GM18519 (cell line): ENCODE data around the gene UROC1.

Source experiments
- ATAC-seq: cut with Tn5 transposase; IDR thresholded peaks from one replicate; pipeline ENCODE4 v1.9.1; 2021; ENCODE audit warnings: mild to moderate bottlenecking, moderate library complexity; ENCODE audit not compliant: unreplicated experiment, low FRiP score

Gene UROC1

DNA sequence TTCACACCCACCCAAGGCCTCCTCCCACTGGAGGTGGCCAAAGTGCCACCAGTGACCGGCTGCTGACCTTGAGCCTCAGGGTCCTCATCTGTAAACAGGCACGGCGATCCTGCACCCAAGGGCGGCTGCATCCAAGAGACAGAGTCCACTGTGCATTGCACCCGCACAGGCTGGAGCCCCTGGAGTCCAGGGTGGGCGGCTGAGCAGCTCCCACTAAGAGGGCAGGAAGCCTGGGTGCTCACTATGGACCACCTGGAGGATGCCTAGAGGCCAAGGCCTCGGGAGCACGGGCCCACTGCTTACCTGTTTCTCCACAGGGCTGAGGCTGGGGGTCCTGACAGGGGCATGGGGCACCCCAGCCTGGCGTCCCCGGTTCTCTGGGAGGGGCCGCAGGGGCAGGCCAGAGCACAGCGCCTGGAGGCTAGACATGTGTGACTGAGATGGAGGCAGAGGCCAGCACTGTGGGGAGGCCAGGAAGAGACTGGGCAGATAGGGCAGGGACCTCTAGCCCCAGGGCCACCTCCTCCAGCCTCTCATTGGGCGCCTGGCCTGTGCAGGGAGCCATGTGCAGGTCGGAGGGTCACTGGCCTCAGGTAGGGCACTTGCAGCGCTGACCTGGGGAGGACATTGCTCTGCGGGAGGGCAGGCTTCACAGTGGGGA is at the start of gene UROC1:
TSS of gene UROC1 (minus strand) at position 483 of the 661 bp plus-strand sequence. CDS start at position 429, 54 bp downstream.
- no peak for ATAC-seq

DNA sequence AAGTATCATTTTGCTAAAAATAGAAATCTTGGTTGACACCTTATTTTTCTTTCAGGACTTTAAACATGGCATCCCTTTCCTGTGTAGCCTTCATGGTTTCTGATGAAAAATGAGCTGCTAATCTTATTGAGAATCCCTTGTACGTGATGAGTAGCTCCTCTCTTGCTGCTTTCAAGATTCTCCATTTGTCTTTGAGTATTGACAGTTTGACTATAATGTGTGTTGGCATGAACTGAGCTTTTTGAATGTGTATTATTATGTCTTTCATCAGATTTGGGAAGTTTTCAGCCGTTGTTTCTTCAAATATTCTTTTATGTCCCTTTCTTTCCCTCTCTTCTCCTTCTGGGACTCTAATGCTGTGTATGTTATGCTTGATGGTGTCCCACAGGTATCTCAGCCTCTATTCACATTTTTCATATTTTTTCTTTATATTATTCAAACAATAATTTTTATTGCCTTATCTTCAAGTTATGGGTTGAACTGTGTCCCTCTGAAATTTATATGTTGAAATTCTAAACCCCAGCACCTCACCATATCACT is 45.2 kb upstream of the UROC1 start:
- no peak for ATAC-seq

DNA sequence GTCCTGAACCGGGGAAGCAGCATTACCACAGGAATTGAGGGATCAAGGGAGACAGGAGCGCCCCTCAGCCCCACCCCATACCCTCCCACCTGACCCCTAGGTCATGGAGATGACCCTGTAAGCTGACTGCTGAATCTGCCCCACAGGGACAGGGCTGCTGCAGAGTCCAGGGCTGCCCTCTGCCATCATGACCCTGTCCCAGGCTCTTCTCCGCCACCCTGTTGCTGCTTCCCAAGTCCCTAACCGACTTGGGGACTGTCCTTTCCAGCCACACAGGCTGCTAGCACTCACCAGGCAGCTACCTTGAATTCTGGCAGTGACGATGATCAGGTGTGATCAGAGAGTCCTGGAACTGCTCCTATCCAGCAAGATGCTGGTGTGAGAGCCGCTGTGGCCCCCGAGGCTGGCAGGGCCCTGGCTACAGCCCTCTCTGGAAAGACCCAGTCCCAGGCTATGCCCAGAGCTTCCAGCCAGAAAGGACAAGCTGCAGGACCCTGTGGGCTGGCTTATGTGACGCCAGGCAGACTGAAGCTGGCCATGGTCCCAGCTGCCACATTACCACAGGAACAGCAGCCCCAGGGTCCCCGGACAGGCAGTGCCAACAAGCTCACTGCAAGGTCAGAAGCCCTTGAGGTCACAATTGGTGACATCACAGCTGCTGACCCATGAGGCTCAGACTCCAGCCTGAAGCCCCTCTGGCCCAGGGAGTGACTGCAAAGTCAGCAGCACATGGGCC is 40.9 kb upstream of the UROC1 start, which contains the start of gene C3orf22:
TSS of gene C3orf22 (minus strand) at position 597 of the 736 bp plus-strand sequence. CDS start 5,542 bp downstream, outside the sequence.
- ATAC-seq, result no peak

DNA sequence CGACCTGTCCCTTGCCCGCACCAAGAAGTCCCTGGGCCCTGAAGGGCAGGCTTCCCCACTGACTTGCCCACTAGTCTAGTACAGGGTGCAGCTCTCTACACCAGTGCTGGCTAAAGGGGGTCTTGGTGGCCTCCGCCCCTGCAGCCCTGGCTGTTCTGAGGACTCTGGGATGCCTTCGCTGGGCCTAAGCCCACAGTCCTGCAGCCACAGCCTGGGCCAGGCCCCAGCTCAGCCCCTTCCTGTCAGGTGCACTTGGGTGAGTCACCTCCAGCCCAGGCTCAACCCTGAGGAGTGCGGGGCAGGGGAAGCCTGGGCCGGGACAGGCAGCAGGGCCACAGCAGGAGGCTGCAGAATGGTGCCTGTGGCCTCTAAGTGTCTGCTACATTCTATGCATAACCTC is 40.2 kb upstream of the UROC1 start:
- ATAC-seq, result no peak

DNA sequence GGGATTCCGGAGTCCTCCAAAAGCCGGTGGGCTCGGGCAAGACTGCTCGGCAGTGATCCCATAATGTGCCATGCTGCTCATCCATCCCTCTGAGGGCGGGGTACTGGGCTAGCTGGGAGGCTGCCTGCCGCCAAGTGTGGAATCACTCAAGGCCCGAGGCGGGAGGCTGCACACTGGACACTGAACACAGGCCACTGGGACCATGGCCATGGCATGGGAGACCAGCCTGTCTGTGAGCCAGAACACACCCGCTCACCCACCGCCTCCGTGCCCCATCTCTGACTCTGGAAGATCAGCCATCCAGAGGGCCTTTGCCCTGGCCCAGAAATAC is 39.8 kb upstream of the UROC1 start:
- ATAC-seq, result no peak

DNA sequence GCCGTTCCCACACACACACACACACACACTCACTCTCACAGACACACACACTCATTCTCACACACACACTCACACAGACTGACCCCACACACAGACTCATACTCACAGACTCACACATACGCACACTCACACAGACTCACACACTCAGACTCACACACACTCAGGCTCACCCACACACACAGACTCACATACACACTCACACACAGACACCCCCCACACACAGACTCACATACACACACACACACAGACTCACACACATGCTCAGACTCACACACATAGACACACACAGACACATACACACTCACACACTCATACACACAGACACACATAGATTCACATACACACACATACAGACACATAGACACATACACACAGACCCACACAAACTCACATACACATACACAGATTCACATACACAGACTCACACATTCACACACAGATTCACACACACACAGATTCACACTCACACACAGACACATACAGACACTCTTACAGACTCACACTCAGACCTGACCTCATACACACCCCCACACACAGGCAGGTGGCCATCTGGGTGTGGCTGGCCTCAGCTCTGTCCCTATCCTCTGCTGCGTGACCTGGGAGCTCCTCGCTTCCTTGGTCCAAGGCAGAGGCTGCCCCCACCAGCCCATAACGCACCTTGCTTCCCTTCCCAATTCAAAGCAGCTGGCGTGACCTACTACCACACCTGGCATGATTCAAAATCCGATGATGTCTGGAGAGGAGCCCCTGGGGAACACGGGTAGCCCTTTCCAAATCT is 39.3 kb upstream of the UROC1 start:
- no peak for ATAC-seq

DNA sequence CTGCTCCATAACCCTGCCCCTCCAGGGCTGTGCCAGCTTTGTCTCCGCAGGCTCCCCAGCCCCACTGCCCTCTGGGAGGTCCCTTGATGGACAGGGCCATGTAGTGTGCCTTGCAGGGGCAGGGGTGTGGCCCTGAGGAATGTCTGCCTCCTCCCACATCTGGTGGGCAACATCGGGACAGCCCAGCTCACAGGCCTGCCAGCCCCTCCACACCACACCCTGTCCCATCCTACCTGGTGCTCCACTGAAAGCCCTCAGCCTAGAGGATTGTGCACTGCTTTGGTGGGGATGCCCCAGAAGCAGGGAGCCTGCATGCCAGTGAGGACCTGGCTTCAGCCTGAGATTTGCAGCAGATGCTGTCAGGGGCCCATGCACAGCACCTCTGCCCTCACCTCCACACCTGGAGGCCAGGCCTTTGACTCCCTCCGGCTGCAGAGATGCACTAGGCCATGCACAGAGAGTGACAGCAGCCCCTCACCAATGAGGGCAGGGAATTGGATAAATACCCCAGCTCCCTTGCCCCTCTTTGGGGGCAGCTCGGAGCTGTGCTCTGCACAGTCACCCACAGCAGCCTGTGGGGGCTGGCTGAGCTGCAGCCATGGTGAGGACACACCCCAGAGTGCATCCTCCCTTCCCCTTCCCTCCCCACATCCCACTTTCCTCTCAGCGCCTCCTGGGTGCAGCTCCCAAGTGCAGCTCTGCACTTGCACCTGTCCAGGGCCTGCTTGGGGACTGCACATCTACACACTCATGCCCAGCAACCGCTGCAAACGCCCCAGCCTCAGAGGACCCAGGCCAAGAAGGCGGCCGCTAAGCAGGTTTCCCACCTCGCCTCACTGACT is 38.4 kb upstream of the UROC1 start:
- no peak for ATAC-seq

DNA sequence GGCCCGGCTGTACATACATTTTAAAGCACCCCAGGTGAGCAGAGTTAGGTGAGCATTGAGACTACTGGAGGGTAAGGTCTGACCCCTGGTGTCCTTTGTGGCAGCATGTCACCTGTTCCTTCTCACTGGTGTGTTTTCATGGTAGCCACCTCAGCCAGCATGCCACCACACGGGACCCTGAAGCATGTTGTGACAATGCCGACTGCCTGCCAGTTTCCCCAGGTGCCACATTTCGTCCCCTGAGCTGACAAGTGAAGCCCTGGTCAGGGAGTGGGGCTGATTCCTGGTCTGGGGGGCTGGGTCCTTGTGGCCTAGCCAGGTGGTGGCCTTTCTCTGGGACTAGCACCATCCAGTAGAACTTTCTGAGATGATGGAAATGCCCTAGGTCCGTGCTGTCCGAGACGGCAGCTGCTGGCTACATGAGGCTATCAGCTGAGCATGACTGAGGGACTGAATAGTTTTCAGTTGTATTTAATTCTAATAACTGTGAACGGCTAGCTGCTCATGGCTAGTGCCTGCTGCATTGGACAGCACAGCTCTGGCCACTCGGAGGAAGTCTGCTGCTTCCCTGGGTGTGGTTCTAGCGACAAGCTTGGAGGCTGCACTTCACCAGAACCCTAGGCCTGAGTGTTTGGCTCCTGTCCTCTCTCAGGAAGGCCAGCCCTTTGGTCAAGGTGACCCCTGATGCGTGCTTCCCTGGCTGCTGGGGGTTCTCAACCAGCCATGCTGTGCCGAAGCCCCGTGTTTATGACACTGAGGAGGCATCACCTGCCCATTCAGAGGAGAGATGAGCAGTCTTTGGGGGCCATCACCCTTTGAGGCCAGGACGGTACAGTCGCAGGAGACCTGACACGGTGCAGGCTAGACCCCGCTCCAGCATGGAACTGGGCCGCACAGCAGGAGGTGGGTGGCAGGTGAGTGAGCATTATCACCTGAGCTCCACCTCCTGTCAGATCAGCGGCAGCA is 37.3 kb upstream of the UROC1 start:
- no peak for ATAC-seq

DNA sequence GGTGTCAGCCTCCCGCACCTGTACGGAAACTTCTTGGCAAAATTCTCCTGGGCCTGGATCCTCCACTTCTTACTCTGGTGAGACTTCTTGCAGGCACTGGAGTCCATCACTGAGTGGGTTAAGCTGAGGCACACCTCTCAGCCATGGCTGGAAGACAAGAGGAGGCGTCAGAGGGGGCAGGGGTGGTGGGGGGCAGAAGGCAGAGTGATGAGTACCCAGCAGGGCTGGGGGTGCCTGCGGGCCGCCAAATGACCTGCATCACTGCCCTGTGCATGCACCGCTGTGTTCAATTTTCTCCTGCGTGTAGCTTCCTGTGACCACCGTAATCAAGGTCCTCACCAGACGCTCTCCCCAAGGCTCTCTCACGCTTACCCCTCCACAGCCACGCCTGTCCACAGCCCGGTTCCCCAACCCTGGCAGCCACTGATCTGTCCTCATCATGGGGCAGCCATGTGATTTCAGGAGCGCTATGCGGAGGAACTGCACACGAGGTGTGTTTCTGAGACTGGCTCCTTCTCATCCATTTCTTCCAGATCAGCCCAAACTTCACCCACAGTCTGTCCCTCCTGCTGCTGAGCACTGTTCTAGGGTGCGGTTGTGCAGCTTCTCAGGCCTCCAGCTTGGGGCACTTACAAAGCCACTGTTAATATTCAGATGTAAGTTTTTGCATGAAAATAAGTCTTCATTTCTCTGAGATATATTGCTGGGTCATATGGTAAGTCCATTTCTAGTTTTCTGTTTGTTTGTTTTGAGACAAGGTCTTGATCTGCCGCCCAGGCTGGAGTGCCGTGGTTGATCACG is 35.9 kb upstream of the UROC1 start:
- ATAC-seq, result no peak

DNA sequence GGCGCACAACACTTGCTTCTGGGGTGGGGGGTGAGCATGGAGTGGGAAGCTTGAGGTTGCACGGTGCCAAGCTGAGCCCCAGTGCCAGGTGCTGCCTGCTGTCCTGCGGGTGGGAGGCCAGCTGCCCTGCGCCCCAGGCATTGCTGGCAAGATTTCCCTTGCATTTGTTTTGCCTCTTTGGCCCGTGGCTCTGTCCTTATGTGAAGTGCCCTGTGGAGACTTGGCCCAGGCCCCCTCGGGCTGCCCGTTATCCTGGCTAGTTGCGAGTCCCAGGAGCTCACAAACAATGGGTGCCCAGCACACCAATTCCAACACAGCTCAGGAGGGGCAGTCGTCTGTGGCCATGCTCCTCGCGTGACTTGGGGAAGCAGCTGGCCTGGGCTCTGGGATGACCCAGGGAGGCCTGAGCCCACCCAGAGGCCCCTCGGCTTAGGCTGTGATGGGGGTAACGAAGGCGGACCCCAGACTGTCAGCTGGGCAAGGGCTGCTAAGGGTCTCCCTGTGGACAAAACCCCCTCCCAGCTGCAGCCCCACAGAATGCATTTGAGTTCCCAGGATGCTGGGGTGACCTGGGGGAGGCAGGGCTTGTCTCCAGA is 35.2 kb upstream of the UROC1 start:
- no peak for ATAC-seq

DNA sequence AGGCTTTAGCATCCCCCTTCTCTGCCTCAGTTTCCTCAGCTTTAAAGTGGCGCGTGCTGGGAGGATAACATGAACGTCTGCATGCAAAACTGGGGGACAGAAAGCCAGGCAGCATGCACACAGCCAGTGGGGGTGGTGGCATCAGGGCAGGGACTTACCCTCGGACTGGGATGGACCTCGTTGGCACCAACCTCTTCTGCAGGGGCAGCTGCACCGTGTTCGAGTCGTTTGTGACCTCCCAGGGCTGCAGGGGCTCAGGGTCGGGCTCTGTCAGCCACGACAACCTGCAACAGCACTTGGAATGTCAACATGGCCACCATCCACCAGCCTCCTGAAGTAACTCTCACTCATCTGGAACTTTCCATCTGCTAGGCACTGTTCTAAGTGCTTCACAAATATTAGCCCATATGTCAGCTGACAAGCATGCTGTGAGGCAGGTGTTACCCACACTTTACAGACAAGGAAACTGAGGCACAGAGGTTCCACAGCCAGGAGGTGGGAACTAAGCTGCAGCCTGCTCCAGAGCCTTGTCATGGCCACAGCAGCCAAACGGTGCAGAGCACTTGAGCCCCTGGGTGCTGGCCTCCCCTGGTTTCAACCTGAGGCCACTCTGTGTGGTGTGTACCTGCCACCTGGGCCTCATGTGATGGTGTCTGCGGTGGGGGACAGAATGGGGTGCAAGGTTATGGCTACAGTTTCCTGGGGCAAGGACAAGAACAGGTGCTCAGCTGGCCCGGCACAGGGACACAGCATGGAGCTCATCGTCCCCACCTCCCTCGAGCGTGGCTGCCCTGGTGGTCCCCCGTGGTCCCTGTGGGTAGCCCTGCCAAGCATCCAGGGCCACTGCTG is 34.5 kb upstream of the UROC1 start:
- ATAC-seq, result no peak

DNA sequence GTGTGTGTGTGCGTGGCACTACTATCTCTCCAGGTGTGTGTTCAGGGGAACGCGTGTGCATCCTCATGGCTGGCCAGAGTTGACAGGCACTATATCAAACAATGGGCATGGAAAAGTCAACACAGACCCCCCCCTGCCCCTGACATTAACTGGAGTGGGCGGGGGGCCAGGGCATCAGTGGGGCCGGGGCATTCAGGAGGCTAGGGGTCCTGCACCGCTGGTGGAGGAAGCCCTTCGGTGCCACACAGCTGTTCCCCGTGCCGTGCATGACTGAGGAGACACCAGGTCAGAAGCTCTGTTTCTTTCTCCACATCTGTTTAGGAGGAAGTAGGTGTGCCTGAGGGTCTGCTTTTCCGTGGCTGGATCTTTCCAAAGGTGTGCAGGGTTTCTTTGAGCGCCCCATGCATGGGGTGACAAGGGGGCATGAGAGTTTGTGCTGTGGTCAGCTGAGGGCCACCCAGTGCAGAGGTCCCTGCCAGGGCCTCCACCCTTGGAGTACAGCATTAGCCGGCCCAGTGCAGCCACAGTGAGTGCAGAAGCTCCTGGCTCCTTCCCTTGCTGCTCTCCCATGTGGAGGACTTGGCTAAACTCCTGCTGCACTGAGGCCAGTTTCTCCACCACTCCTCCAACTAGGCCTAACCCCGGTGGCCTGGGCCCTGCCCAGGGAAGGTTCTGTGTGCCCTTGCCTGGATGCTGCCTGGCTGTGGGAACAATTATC is 33.7 kb upstream of the UROC1 start:
- ATAC-seq, result no peak

DNA sequence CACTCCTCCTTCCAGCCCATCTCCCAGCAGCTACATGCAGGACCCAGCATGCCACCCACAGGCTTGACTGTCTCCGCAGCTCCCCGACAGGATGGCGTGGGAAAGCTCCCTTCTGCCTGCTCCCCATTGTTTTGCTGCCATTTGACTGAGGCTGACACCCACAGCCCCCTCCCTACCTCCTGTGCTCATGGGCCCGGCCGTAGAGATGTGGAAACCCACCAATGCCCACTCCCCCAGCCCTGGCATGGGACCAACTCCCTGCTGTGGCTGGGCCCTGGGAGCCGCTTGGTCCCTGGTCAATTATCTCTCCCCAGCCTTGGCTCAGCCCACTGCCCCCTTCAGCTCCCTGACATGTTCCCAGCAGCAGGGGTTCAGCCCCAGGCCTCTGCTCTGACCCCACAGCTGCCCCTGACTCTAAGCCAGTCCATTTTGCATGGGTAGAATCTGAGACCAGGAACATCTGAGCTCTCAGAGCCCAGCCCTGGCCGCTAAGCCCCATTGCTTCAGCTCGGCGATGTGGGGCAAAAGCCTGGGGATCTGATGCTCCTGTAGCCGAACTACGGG is 33.0 kb upstream of the UROC1 start:
- ATAC-seq, result no peak

DNA sequence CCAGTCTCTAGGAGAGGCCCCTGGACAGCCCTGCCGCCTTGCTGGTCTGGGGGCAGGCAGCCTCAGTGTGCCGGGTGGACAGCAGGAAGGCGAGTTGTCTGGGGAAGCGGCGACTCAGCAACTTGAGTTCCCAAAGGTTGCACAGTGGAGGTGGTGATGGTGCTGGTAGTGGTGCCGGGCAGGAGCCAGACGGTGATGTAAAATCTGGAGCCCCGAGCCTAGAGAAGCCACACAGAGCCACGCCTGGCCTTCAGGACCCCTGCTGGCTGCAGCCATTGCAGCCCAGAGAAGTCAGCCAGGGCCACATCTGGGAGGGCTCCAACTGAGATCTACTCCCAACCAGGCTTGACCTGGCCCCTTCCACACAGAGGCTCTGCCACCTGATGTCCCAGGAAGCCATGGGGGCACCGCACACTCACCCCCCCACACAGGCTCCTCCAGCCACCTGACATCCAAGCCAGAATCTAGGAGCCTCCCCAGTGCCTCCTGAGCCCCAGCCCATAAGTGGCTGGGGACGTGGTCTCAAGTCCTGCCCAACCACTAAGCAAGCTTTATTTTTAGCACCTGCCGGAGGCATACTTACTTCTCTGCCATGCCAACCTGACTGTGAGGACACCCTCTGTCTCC is 32.4 kb upstream of the UROC1 start:
- no peak for ATAC-seq

DNA sequence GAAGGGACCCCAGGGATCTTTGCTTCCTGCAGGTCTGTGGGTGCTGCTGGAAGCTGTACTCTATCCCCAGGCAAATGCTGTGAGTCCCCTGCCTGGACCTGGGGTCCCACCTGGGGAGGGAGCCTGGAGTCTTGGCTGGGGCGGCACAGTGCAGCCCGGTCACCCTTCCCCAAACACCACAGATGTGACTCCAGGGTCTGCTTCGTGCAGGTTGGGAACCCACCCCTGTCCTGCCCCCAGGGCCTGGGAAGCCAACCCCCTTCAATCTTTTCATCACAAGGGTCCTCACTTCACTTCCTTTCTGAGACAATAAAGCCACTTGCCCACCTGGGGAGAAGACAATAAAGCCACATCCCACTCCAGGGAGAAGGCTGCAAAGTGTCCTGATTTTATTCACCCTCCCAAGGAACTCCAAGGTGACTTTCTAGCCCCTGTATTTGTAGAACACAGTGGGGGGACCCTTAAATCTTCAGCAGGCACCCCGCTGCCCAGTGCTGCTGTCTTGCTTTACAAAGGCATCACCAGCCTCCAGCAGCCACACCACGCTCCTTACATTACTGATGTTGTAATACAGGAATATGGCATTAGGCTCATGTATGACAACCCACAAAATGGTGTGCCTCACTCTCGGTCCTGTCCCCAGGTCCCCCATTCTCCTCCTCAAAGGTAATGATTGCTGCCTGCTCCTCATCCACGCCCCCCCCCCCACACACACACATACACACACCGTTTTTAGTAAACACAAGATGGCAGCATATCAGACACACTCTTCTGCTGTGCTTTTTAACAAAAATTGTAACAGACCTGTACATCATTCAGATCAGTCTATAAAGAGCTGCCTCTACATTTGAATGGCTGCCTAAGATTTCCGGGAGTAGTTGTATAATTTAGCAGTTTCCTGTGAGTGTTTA is 31.2 kb upstream of the UROC1 start:
- ATAC-seq, result no peak
